Activated CD8-positive, alpha-beta memory T cell treated with anti-CD3 and anti-CD28 coated beads, Interleukin-2, amount 50 U/mL, for 48 hours (primary cell): ENCODE data around the gene ENPP7.

Experiments
- DNase-seq: peaks from one replicate; pipeline ENCODE4 v3.0.0-alpha.2; 2020

ENPP7 gene

GRCh38 chr17:79704691-79705090, 26.1 kb upstream of the ENPP7 start:
- DNase-seq: no peak

GRCh38 chr17:79705674-79706073, 25.1 kb upstream of the ENPP7 start:
- no peak for DNase-seq

GRCh38 chr17:79706931-79707850, 23.6 kb upstream of the ENPP7 start:
- DNase-seq: no peak

- peak; percentile 84 for DNase-seq
Measured at GRCh38 chr17:79707931-79708891, 22.5 kb upstream of the ENPP7 start.

GRCh38 chr17:79711715-79712305, 18.9 kb upstream of the ENPP7 start:
- DNase-seq: no peak

- no peak for DNase-seq
Measured at GRCh38 chr17:79713391-79713790, 17.4 kb upstream of the ENPP7 start.

GRCh38 chr17:79714176-79715097, 16.3 kb upstream of the ENPP7 start:
- DNase-seq: no peak

- no peak for DNase-seq
Measured at GRCh38 chr17:79715098-79715942, 15.4 kb upstream of the ENPP7 start.

- no peak for DNase-seq
Measured at GRCh38 chr17:79715943-79716797, 14.6 kb upstream of the ENPP7 start.

- DNase-seq: no peak
Measured at GRCh38 chr17:79720705-79721292, 9.9 kb upstream of the ENPP7 start.

GRCh38 chr17:79721993-79722671, 8.6 kb upstream of the ENPP7 start:
- no peak for DNase-seq

- no peak for DNase-seq
Measured at GRCh38 chr17:79722787-79723186, 8.0 kb upstream of the ENPP7 start.

- DNase-seq: peak; percentile 82
Measured at GRCh38 chr17:79728169-79728907, 2.4 kb upstream of the ENPP7 start.

- DNase-seq: no peak
Measured at GRCh38 chr17:79728908-79729471, 1.8 kb upstream of the ENPP7 start.

- no peak for DNase-seq
Measured at GRCh38 chr17:79729761-79730160, 982 bp upstream of the ENPP7 start.

- no peak for DNase-seq
Measured at GRCh38 chr17:79730437-79730768, 340 bp upstream of the ENPP7 start.

GRCh38 chr17:79732254-79732653, 1.5 kb downstream of the ENPP7 start:
- no peak for DNase-seq
